ENCODE results near the gene ITGA2.

ITGA2 gene

DNA sequence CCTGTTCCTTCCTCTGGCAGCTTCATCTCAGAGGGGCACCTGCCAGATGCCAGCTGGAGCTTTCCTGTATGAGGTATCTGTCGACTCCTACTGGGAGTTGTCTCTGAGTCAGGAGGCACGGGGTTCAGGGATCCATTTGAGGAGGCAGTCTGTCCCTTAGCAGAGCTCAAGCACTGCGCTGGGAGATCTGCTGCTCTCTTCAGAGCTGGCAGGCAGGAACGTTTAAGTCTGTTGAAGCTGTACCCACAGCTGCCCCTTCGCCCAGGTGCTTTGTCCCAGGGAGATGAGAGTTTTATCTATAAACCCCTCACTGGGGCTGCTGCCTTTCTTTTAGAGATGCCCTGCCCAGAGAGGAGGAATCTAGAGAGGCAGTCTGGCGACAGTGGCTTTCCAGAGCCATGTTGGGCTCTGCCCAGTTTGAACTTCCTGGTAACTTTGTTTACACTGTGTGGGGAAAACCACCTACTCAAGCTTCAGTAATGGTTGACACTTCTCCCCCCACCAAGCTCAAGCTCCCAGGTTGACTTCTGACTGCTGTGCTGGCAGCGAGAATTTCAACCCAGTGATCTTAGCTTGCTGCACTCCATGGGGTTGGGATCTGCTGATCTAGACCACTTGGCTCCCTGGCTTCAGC, 11.8 kb upstream of the ITGA2 start:
- TF ChIP-seq, protein P1, sequence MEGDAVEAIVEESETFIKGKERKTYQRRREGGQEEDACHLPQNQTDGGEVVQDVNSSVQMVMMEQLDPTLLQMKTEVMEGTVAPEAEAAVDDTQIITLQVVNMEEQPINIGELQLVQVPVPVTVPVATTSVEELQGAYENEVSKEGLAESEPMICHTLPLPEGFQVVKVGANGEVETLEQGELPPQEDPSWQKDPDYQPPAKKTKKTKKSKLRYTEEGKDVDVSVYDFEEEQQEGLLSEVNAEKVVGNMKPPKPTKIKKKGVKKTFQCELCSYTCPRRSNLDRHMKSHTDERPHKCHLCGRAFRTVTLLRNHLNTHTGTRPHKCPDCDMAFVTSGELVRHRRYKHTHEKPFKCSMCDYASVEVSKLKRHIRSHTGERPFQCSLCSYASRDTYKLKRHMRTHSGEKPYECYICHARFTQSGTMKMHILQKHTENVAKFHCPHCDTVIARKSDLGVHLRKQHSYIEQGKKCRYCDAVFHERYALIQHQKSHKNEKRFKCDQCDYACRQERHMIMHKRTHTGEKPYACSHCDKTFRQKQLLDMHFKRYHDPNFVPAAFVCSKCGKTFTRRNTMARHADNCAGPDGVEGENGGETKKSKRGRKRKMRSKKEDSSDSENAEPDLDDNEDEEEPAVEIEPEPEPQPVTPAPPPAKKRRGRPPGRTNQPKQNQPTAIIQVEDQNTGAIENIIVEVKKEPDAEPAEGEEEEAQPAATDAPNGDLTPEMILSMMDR (IDR thresholded peaks at IDR 0.05), result no peak

DNA sequence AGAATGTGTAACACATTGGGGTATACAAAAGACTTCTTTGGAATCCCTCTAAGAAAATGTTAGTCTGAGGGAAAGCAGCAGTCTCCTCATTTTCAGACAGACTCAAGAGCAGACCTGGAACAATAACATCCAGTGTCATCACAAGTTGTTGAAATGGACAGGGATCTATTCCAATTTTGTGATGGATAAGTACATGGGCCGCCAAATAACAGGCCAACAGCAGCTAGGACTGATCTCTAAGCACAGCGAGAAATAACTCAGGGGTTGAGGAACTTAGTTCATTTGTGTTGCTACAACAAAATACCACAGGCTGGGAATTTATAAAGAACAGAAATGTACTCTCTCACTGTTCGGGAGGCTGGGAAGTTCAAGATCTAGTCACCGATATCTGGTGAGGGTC, 7.6 kb upstream of the ITGA2 start:
- TF ChIP-seq, protein P1 (IDR thresholded peaks at IDR 0.05), result no peak

DNA sequence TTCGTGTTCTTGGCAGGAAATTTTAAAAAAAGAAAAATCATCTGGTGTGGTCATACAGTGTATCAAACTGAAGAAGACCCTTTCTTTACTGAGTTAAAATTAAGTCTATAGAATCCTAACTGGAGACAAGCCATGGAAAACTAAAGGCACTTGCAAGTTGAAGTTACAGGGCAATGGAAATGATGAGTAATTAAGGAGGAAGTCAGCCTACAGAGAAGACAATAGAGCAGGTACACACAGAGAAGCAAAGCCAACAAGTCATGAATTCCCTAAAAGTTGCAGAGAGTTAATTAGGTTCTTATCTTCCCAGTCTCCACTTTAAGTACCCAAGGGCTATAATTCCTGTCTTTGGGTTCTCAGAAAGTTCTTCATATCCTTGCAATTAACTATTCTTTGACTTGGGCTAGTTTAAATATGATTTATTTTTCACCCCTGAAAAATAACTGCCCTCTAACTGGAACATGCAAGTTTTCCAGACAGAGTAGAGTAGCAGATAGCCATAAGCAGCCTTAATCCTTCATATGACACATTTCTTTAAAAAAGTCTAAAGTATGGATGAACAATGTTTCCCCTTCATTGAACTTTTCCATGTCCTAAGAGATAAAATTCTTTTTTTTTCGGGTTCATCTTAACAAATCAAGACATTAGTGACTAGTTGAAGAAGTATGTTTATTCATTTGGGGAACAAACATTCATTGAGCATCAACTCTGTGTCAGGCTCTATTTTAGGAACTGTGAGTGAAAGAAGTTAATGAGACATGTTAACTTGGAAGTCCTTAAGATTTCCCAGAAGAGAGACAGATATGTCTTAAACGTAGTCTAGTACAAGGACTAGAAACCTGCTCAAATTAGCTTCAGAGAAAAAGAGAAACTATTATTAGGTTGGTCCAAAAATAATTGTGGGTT, 5.2 kb upstream of the ITGA2 start:
- TF ChIP-seq, protein P1 (IDR thresholded peaks at IDR 0.05), result no peak

- TF ChIP-seq, protein P1 (IDR thresholded peaks at IDR 0.05), result no peak
These were observed 3.8 kb upstream of the ITGA2 start for GRCh38 chr5:52985306-52985705.

DNA sequence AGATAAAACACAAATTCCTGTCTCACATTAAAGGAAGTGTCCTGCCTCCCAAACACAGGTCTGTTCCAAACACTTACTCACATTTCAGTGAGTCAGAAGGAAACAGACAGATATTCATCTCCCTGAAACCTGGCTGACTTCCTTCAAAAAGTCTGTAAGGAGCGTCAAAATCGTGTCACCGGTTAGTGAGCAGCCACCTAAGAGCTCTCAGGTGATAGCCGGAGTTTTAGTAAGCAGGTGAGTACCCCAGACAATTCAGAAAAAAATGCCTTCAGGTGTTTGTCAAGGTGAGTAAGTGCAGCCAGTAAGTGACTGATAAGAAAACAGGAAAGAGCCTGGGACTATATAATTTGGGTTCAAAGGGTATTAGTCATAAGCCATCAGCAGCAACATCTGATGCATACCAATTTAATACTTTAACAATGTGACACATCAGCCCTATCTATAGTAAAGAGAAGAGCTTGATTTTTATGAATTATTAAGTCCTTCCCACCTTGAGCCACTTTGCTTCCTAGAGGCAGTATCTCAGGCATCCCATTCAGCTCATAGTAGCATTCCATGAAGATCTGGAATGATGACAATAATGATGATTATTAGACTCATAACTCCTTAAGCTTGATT, 1.3 kb upstream of the ITGA2 start:
- TF ChIP-seq, protein P1 (IDR thresholded peaks at IDR 0.05), result no peak

DNA sequence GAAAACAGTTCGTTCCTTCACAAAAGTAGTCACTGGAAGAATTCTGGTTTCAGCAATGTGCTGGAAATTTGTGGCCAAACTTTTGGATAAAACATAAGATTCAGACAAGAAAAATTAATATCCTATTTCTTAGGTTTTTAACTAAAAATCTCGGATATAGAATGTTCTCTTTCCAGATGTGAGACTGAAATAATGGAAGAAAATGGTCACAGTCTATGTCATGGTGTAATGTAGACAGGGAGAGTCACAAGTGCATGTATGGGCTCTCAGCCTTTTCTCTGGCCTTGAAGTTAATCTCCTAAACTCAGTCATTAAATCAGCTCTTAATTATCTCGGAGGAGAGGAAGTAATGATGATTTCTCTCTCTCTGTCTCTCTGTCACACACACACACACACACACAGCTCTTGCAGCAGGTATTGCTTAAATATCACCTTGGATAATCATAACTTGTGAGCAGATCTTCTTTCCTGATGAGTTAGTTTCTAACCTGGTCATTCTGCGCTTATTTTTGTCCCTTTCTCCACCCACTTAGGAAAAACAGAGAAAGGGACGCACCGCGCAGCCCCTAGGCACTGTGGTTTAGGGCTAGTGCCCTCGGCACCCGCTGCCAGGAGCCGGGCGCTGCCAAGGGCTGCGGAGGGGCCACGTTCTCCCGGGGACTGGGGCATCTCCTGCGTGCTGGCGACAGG, 672 bp upstream of the ITGA2 start:
- TF ChIP-seq, protein P1 (IDR thresholded peaks at IDR 0.05), result no peak
